GM20000 (cell line): ENCODE measurements around the gene BRSK1.
A peak's percentile ranks its signal among the peaks of the same experiment; 100 is the strongest.

ENCODE experiments used
- DNase-seq: peaks from one replicate; pipeline ENCODE4 v3.0.0; 2012; ENCODE audit warnings: low spot score
- TF ChIP-seq, protein P1 (sequence below): IDR thresholded peaks from 2 replicates; pipeline ENCODE4 v1.5.1; 2012; ENCODE audit warnings: mild to moderate bottlenecking, control low read depth; ENCODE audit errors: extremely low read depth, missing control alignments

Gene BRSK1

DNA sequence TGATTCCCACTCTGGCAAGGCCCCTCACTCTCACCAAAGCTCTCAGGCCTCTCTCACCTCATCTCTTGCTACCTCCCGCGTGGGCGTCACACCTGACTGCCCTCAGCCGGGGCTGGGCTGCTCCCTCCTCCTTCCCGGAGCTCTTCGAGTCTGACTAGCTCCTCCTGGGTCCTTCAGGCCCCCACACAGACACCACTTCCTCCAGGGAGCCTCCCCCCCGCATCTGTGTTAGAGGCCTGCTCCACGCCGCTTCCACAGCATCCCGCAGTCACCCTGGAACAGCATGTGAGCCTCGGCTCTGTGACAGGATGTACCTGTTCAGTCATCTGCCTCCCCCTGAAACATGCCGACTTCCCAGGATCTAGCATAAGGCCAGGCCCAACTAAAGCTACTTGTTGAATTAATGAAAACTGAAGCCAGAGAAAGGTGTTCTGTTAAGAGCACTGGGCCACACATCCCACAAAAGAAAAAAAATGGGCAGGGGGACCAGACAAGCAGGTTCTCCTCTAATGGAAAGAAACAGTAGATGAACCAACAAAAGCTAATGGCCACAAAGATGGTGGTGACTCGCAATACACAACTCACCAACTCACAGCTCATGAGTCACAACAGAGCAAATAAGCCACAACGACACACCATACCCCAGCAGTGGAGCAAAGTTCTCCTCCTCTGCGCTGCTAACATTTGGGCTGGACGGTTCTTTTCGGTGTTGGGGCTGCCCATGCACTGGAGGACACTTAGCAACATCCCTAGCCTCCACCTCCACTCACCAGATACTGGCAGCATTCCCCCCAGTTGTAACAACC, 28.0 kb upstream of the BRSK1 start:
- DNase-seq, result no peak
- TF ChIP-seq, protein P1, sequence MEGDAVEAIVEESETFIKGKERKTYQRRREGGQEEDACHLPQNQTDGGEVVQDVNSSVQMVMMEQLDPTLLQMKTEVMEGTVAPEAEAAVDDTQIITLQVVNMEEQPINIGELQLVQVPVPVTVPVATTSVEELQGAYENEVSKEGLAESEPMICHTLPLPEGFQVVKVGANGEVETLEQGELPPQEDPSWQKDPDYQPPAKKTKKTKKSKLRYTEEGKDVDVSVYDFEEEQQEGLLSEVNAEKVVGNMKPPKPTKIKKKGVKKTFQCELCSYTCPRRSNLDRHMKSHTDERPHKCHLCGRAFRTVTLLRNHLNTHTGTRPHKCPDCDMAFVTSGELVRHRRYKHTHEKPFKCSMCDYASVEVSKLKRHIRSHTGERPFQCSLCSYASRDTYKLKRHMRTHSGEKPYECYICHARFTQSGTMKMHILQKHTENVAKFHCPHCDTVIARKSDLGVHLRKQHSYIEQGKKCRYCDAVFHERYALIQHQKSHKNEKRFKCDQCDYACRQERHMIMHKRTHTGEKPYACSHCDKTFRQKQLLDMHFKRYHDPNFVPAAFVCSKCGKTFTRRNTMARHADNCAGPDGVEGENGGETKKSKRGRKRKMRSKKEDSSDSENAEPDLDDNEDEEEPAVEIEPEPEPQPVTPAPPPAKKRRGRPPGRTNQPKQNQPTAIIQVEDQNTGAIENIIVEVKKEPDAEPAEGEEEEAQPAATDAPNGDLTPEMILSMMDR, result no peak

- TF ChIP-seq, protein P1, result no peak
- DNase-seq, result no peak
Observed at GRCh38 chr19:55256562-55257460, 27.0 kb upstream of the BRSK1 start.

GRCh38 chr19:55257461-55258420, 26.1 kb upstream of the BRSK1 start:
- no peak for DNase-seq
- TF ChIP-seq, protein P1, result no peak

DNA sequence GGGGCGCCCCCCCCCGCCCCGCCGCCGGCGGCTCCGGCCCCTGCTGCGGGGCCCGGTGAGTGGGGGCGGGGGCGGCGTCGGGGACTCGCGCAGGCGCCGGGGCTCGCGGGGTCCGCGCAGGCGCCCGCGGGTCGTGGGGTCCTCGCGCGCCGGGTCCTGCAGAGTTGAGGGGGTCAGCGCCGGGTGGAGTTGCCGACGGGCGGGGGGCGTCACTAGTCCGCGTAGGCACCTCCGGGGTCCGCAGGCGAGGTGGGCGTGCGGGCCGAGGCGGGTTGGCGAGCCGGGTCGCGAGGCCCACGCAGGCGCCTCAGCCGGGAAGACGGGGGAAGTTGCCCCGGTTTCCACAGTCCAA, 25.3 kb upstream of the BRSK1 start:
- TF ChIP-seq, protein P1, result no peak
- DNase-seq, result peak; percentile 81

- DNase-seq, result peak; percentile 98
- TF ChIP-seq, protein P1, result no peak
Observed at GRCh38 chr19:55258828-55259539, 24.8 kb upstream of the BRSK1 start, which contains the start of gene PPP6R1. Gene PPP6R1, minus strand, starts transcription at chr19:55259017. Its CDS starts 11,914 bp downstream, at chr19:55247103.

- TF ChIP-seq, protein P1, result no peak
Observed at GRCh38 chr19:55259540-55260210, 24.1 kb upstream of the BRSK1 start.

More at GRCh38 chr19:55259540-55260210, 24.1 kb upstream of the BRSK1 start:
- DNase-seq, result no peak
